IPS DF 4.7 (cell line): Measurements from ENCODE around the gene BCL2.

Experiments
- DNase-seq: peaks from one replicate; pipeline ENCODE4 v3.0.0-alpha.2; 2013; ENCODE audit warnings: low spot score; ENCODE audit errors: extremely low read depth

Gene BCL2

DNA sequence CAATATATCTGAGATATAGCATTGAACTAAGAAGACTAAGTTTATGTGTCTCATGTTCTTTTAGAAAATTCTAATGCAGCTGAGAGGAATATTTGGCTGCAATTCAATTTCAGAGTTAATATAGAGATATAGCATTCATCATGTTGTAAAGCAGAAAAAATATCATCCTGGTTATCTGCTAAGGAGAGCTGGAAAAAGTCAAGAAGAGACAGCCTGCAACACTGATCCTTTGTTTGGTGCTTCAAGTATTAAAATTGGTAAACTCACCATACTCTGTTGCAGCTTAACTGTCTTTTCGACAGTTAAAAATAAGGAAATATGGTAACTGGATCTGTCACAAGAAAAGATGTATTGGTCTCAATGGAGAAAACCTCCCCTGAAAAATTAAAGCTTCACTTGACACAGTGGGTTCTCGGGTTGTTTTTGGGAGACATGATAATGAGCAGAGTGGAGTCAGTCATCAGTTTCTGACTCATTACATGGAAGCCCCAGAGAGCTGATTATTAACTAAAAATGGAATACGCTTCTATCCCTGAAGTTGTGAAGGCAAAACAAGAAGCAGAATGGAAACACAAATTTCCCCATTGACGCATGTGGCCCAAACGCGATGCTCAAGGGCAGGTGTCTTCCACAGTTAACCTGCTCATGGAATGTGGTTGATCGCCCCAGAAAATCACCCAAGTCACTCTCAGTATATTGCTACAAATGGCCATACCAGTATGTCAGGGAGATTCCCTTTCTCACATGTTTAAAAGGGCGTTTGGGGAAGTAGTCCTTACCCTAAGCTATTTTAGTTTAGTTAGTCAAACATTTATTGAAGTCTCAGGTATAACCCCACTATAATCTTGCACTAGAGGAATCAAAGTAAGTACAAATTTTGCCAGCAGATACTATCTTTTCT, 8.2 kb downstream of the BCL2 start:
- no peak for DNase-seq

DNA sequence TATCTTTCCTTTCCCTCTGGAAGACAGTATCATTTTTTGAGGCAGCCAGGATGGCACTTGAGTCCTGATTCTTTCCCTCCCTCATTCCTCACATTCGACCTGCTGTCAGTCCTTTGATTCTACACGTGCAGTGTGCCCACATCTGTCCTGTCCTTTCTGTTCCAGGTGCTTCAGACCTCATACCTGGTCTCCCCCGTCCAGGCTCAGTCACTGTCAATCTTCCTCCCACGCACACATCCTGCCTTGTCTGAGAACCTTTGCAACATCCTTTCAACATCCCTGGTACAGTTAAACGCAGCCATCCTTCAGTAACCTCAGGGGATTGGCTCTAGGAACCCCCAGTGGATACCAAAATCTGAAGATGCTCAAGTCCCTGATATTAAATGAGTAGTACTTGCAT, 10.1 kb downstream of the BCL2 start:
- no peak for DNase-seq

DNA sequence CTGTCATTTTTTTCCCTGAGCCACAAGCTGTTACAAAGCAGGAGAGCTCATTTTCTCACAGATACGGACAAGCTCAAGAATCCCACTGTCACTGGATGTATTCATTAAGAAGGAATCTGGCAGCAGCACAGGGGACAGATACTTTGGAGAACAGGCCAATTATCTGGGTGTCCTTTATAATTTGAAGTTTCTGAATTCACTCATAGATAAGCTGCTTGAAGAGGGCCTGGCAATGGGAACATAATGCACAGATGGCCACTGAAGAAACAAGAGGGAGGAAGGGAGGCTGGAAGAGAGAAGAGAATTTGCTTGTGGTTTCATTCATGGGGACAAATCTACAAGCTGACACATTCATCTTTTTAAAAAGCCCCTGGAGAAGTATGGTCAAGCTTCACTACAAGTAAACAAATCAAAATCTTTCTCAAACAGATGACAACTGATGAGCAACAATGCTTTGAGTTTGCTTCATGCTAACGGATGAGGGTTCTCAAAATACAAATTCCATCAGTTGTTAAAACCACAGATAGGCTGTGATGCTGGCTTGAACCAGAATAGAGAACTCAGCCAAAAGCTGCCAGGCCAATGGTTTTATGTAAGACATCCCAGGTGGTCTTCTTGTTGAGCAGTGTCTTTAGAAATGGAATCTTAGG, 11.9 kb downstream of the BCL2 start:
- DNase-seq: no peak

DNA sequence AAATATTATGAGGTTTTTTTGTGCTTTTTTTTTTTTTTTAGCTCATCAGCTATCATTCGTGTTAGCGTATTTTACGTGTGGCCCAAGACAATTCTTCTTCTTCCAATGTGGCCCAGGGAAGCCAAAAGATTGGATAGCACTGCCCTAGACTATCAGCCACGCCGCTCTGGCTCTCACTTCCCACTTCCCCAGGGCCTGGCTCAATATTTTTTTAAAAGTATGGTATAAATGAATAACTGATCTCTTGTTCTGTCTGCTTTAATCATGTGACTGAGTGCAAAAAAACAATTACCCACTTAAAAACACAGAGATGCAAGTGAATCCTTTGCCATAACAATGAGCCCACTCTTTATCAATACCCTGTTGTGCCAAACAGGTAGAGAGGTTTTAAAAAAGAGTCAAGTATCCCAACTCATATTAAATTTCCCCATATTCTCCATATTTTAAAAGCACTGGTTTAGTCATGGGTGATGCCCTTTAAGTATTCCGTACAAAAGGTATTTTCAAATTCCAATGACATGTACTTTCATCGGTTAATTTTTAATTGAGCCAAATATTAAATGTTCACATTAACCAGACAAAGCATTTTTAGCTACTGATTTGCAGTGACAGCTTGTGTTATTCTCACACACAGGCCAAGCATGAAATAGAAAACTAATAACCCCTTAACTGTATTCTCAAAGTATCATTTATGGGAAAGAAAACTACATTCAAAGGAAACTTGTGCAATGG, 12.6 kb downstream of the BCL2 start:
- DNase-seq: no peak

DNA sequence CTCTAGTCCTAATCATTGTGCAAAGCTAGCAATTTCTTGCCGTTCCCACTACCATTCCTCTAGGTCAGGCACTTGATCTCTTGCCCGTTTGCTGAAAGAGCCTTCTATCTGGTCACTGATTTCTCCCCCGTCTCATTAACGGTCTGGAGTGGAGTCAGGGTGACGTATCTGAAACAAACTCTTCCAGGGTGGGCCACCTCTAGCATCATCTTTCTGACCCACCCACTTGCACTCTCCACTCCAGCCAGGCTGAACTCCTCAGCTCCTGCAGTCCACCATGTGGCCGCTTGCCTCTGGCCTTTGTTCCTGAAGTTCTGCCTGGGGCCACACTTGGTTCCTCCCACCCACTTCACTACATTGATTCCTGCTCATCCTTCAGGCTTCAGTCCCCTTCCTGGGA, 13.3 kb downstream of the BCL2 start:
- no peak for DNase-seq

DNA sequence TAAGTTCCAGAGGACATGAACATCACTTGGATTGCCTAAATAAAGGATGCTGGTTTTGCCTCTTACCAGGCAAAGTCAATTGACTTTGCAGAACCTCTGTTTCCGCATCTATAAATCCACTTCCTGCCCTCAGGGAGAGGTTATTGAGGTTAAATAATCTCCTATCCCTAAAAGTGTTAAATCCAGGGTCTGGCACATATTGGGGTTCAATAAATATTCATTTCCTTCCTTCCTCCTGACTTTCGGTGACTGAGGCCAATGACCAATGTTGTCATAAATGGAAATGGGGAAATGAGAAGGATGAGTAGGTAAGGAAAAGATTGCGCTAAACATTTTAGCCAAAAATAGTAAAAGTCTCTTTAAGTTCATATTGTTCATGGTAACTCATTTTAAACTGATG, 16.0 kb downstream of the BCL2 start:
- DNase-seq: no peak

DNA sequence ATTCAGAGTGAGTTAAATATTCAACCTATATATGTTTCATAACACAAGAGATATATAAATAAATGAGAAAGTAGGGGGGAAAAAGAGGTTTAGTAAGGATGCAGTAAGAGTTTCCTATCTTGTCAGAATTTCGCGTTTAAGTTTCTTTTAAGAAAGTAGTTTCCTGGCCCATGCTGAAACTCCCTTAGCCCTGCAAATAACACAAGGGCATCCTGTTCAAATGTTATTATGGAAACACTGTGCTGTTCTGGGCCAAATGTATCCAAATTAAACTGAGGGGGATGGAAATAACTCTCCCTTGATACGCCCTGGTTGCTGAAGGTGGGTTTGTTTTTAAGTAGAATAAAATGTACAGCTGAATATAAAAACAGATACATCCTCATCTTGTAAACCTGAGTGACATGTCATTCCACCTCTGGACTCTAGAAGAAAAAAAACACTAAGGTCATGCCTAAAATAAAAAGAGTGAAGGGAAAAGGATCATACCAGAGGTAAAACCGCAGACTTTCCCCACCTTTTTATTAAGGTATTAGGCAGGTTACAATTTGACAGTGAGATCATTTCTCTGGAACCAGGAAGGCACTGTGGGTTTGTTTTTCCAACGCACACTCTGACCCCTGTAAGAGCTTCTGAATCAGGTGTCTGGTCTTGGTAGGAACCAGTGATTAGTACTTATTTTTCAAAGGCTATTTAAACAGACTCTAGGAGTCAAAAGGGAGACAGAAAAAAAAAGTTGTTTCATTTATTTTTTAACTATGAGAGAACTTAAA, 16.7 kb downstream of the BCL2 start:
- no peak for DNase-seq

DNA sequence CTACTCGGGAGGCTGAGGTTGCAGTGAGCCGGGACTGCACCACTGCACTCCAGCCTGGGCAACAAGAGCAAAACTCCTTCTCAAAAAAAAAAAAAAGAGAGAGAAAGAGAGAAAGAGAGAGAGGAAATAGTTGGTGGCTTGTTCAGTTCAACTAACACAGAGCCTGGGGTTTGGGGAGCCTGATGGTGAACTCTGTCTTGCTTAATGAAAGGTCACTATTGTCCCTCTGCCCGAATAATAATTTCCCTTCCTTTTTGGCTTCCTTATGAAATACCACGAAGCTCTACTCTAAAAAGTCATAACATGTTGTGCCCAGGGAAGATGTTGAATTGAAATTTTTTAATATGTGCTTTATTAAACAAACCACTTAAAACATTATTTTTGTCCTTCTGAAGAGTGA, 17.3 kb downstream of the BCL2 start:
- DNase-seq: no peak

DNA sequence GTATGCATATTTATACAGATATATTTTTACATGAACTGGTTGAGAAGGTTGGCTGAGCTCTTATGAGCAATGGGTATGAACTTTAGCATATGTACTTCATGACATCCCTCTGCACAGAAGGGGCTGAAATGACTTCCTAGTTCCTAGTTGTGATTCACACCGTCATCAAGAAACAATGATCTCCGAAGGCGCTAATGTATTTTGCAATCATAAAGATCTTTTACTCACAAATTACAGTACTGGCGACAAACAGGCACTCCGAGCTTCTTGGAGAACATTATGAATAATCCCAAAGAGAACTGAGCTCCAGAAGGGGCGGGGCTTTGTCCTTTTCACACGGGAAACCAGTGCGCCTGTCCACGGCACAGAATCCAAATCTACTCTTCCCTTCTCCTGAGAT, 18.1 kb downstream of the BCL2 start:
- no peak for DNase-seq

DNA sequence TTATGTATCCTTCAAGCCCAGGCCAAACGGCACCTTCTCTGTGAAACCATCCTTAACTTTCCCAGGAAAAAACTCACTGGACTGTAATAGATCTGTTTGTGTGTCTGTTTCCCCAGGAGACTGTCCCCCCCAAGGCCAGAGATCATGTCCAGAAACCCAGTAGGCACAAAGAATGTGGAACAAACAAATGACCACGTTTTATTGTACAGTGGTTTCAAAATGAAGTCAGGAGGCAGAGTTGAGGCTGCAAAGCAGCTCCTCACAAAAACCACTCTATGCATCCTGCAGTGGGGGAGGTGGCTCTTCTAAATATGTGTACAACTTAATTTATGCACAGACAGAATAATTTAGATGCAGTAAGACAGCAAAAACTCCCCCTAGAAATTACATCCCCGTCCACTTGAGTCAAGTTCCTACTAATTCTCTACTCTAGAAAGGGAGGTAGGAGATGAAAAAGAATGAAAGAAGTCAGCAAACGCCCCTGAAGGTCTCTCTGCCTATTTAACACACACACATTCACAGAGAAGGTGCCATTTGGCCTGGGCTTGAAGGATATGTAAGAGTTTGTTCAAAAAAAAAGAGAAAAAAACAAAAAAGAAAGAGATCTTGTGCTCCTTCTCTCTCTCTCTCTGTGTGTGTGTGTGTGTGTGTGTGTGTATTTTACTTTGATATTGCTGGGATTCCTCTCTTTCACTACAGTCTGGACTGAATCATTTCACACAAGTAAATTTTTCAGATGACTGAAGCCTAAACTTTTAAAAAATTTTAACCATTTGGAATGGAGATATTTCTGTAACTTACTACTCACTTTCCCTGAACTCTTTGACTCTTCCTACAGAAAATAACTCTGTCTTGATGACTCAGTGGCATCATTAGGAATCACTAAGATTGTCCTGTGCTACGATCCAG, 19.5 kb downstream of the BCL2 start:
- DNase-seq: no peak

DNA sequence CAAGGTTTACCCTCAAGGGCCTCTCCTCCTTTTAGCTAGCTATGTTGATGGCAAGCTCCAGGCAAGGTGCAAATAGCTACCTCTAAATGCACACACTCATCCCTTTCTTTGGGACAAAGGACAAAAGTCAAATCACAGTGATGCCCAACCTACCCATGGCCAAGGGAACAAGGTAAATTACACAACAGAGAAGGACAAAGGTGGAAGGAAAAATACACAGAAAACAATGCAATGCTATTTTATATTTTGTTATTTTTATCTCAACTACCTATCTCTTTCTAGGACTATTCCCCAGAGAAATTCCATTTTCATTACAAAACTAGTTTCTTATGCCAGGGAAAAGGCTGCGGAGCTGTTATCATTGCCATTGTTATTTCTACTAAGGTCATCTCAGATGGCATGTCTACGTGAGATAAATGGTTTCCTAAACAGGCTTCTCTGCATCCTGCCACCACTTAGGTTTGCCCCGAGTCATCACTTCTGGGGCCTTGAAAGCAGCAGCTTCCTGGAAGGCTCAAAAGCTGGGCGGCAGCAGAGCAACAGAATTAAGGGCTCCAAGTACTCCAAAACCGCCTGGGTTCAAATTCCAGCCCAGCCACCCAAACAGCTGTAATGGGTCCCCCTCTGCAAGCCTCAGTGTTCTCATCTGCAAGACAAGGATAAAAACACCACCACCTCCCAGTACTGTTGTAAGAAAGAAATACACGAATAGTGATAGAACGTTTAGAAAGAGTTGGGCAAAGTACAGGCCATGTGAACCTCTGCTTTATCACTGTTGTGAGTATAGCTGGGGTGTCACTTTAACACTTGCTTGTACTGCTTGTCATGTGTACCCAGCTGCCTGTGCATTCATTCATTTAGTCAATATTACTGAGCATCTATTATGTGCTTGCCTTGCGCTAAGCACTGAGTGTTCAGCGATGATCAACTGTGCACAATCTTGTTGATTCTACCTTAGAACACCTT, 20.9 kb downstream of the BCL2 start:
- no peak for DNase-seq

DNA sequence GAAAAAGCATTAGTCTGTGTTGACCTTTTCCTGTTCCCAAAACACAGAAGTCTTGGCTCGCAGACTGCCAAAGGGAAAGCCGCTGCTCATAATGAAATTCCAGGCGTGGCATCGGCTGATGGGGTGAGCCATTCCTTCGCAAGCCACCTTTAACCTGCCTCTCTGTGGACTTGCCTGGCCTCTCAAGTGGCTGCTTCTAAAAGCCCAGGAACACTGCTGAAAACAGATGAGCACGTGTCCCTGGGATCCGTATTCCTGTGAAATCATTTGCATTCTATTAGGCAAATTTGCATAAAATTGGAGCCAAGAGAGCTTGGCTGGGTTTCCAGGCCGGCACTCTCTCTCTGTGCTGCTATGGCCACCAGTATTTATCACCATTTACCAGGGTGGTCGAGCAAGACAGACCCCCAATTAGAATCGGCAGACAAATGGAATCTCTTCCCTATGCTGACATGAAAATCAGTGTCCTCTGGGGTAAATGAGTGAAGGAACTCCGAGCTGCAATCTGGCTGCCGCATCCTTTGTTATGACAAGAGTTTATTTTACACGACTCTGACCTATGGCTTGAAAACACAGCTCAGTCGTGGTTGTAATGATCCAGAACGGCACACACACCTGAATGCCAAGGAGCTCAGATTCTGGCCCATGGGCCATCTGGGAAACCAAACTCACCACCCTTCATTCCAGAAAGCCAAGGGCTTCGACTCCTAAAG, 21.7 kb downstream of the BCL2 start:
- DNase-seq: no peak

DNA sequence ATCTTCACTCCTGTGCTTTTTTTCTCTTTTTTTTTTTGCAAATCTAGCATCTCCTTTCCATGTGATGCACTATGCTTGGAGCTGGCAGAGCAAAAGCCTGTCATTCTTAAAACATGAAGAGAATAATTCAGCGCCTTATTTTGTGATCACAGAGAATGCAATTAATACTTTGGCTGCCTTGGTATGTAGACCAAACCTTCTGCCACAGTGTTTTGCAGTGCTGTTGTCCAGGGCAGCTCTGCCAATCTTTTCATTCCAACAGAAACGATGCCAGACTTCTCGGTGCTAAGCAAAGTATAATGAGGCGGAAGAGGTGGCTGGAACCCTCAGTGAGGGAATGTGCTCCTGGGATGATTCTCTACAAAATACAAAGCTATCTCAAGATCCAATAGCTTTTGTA, 25.6 kb downstream of the BCL2 start:
- no peak for DNase-seq

DNA sequence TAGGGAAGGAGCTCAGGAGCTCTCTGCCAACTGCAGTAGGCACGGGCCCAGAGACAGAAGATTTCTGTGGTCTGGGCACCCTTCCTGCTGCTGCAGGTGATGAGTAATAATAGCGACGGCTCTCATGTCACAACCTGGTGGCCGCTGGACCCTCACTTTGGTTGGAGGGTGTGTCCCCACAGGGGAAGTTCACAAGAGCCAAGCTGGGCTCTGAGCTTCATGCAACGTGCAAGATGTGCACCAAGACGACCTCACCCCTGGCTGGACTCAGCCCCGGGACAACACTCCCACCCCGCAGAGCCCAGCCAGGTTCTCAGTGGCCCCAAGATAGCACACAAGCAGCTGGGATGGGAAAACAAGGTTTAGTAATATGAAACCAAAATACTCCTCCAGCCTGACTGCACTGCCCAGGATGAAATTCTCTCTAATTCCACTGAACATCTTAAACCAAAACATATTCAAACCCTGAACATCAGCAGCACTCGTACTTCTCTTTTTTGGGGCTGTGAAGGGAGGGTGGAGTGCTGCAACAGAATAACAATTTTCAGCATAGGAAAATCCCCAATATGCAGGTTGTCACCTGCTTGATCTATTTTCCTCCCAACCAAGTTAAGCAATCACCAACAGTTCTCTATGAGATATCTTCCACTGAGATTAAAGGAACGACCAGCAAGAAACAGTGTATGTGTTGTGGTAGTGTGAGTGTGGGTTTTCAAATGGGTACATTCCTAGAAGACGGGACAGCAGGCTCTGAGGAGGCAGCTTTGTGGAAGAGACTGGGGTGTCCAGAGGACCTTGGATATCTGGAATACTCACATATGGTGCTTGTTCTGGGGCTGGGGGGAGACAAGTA, 26.5 kb downstream of the BCL2 start:
- DNase-seq: no peak

DNA sequence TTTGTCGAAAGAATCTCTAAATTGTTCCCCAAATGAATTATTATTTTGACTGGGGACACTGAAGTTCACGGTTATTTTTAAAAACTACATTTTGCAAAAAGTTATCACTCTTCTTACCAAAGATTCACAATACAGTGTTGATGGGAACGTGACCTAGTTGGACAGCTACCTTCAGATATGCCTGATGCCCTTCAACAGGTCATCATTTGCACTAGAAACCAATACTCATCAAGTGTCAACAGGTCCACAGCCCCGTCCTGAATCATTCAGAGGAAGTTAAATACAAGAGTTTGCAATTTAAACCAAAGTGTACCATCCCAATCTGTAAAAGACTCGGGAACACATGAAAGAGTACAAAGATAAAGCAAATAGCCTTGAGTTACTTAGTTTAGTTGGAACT, 28.3 kb downstream of the BCL2 start:
- no peak for DNase-seq

DNA sequence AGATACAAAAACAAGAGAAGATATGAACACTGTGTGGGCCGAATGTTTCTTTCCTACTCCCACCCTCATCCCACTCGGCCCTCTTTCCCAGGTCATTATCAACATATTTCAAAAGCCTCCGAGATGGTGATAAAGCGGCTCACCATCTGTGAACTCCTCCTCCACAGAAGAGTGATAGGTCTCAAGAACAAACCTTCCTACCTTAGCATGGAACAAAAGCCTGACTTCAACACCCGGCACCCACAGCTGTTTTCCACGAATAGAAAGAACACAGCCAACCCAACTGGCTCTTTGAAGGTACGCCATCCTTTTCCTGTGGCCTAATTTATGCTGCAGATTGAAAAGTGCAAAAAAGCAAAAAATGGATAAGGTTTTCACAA, 28.8 kb downstream of the BCL2 start:
- no peak for DNase-seq

DNA sequence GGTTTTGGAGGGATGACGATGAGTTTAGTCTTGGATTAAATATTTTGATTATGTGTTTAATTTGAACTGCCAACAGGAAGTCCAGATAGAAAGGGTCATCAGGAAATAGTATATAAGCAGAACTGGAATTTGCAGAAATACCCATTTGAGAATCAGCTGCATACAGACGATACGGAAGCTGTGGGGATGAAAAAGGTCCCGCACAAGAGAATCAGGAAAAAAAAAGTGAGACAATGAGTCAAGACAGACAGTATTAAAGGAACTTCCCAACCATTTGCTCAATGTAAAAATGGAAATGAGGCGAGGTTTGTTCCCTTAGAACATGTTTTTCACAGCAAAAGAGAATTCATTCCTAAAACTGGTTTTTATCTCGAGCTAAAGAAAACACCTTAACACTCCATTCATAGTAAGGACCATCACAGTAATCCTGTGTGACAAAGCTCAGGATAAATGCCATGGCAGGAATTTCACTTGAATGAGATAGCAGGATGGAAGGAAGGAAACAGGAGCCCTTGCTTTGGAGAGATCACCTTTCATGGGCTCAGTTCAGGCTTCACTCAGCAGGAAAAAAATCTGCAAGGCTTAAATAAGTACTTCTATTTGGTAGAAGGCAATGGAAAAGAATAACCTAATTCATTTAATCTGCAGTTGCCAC, 29.3 kb downstream of the BCL2 start:
- DNase-seq: no peak
